Lung (tissue), 16 donors: ENCODE data around the gene GNPNAT1. TPM values are rescaled to one million over a fixed set of nuclear protein-coding genes. Genes with fewer than 3 reads are reported as not detected.

Experiments
- ATAC-seq: fragments of 200-7000 bp; cut with Tn5 transposase; one replicate; pipeline ENCODE4 v1.9.1; 2020; ENCODE audit warnings: moderate number of reproducible peaks; ENCODE audit not compliant: insufficient read depth, low FRiP score
- DNase-seq, 3 donors: peaks; one replicate each; pipeline ENCODE4 v3.0.0-alpha.2; 2013 to 2017
- H3K27ac ChIP-seq, 2 donors: one replicate each; pipeline ENCODE4 v1.5.1; 2013; ENCODE audit warnings: mild to moderate bottlenecking in 2 of 2, moderate library complexity in 2 of 2, control low read depth in 1 of 2, inconsistent platforms in 1 of 2, low read depth in 1 of 2, low read length in 1 of 2
- H3K27me3 ChIP-seq, 3 donors: one replicate each; pipeline ENCODE4 v1.5.1; 2013; ENCODE audit warnings: low read length in 2 of 3; ENCODE audit not compliant: control insufficient read depth in 3 of 3, insufficient read depth in 3 of 3
- H3K36me3 ChIP-seq, 4 donors: one replicate each; pipeline ENCODE4 v1.5.1; 2013; ENCODE audit warnings: low read length in 4 of 4, mild to moderate bottlenecking in 1 of 4, moderate library complexity in 1 of 4; ENCODE audit not compliant: control insufficient read depth in 4 of 4, insufficient read depth in 4 of 4
- H3K4me1 ChIP-seq, 5 donors: one replicate each; pipeline ENCODE4 v1.5.1; 2013; ENCODE audit warnings: low read length in 5 of 5, mild to moderate bottlenecking in 2 of 5, moderate library complexity in 1 of 5; ENCODE audit not compliant: control insufficient read depth in 5 of 5, insufficient read depth in 5 of 5
- H3K4me3 ChIP-seq: one replicate; pipeline ENCODE4 v1.5.1; 2013; ENCODE audit warnings: mild to moderate bottlenecking, control low read depth, moderate library complexity
- H3K9ac ChIP-seq, 2 donors: one replicate each; pipeline ENCODE4 v1.5.1; 2013; ENCODE audit warnings: low read length in 2 of 2, control low read depth in 1 of 2; ENCODE audit not compliant: insufficient read depth in 1 of 2
- H3K9me3 ChIP-seq, 4 donors: one replicate each; pipeline ENCODE4 v1.5.1; 2013; ENCODE audit warnings: low read length in 3 of 4, mild to moderate bottlenecking in 1 of 4, moderate library complexity in 1 of 4; ENCODE audit not compliant: control insufficient read depth in 4 of 4, insufficient read depth in 3 of 4
- WGBS, 2 donors: extraction: QIAGEN DNeasy Blood & Tissue Kit; methylation state at CpG; one replicate each; pipeline ENCODE4 v1.1.7; 2013; 5-methylcytosine and 5-hydroxymethylcytosine counted together
- long read RNA-seq, 5 donors: transcript quantifications; one replicate each; lab custom pipeline, GENCODE V29; 2026
- polyA plus RNA-seq, 2 donors: library from polyadenylated mRNA; stranded (reverse); fragments of 200-250 nt; gene quantifications; one replicate each; pipeline ENCODE4 v1.2.1, GENCODE V29; 2013
- total RNA-seq, 2 donors: library from RNA; depleted of rRNA in 1 of 2; stranded (reverse); fragments of >200 nt in 1 of 2; gene quantifications; one replicate each; pipeline ENCODE4 v1.2.1, GENCODE V29; 2014 to 2021
- TF ChIP-seq, protein P1 (sequence below): IDR thresholded peaks from 2 replicates; pipeline ENCODE4 v1.5.1; 2012; ENCODE audit warnings: mild to moderate bottlenecking; ENCODE audit errors: control extremely low read depth, extremely low read depth
- donor health status: control.
- donor health status: control.
- donor health status: Bipolar disorder and iron deficiency.
- donor health status: healthy.
- donor health status: DM: yes; HTN: yes; CAD: no.

Gene GNPNAT1
- 10 to 100 TPM; 10.1 to 18.3 TPM for total RNA-seq
- 10 to 100 TPM in 1 of 2 donors, 1 to 10 TPM in 1; 7.2 to 14.5 TPM for polyA plus RNA-seq
- long read RNA-seq, donor 1, transcript GNPNAT1-201 (6 exons, 3,860 nt), result major isoform, 6 of 6 reads
- long read RNA-seq, donor 1, partial matches to known transcripts, result 0 of 6 reads
- long read RNA-seq, donor 1, other reads (novel, unspliced or antisense), result 0 of 6 reads
- long read RNA-seq, donor 2, partial matches to known transcripts, result 0 of 1 reads
- long read RNA-seq, donor 2, other reads (novel, unspliced or antisense), result 0 of 1 reads
- long read RNA-seq, donor 3, partial matches to known transcripts, result 0 of 3 reads
- long read RNA-seq, donor 3, other reads (novel, unspliced or antisense), result 0 of 3 reads
- long read RNA-seq, donor 4, partial matches to known transcripts, result 0 of 1 reads
- long read RNA-seq, donor 4, other reads (novel, unspliced or antisense), result 0 of 1 reads
- long read RNA-seq, donor 5, transcript GNPNAT1-201 (6 exons, 3,860 nt), result major isoform, 6 of 6 reads
- long read RNA-seq, donor 5, partial matches to known transcripts, result 0 of 6 reads
- long read RNA-seq, donor 5, other reads (novel, unspliced or antisense), result 0 of 6 reads

DNA sequence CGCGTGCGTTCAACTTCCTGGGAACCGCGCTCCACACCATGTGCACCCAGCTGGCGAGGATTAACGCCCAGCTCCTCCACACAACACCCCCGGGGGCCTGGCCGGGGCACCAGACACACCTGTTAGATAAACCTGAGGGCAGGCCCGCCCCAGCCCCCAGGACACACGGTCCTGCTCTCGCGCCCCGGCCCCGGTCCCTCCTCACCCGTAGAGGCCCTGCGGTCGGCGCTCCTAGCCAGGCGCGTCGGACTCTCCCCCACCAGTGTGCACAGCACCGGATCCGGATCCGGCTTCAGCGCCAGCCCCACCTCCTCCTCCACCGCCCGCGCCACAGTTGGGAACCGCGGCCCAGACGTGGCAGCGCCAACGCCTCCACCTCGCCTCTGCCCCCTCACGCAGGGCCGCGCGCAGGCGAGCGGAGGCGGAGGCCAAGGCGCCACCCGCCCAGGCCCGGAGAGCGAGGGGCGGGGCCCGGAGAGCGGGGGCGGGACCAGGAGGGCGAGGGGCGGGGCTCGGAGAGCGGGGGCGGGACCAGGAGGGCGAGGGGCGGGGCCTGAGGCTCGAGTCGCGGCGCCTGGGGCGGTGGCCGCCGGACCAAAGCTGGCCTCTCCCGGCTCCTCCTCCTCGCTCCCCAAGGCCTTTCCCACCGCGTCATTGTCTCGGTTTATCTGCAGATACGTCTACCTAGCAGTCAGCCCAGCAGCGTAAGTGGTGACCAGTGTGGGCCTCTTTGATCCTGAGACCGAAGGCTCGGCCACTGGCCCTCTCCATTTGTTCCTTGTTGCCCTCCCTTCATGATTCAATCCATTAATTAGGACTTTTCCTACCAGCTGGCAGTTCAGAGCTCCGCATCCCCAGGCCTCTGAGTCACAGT is at the start of gene GNPNAT1:
Gene GNPNAT1 (minus strand): TSS at position 385 of the 874 bp plus-strand sequence. CDS start 6,957 bp downstream, outside the sequence.
- H3K36me3 ChIP-seq, result no peaks in the 10 kb centered on the region
- DNase-seq (peak; percentile 84 to 87 (median 86)), ATAC-seq (peak; percentile 95)

DNA sequence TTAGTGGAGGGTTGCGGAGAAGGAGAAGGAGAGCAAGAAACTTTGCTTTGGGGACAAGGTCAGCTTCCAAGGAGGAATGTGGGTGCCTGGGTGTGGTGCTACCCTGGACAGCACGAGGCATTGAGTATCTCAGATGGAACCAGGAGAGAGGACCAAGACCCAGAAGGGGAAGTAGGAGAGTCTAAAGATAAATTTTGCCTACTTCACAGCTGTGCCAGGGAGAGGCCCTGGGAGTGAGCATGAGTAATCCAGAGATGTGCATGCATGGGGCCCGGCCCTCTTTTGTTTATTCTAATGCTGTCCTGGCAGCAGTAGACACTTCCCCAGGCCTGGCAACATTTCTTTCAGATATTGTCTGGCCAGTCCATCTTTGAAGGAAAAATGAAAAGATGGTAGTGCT is 49.5 kb upstream of the GNPNAT1 start:
- Histone ChIP-seq H3K4me3 (no peak overlapping the region), H3K27me3 (no peaks in the 10 kb centered on the region), H3K9me3 (no peaks in the 10 kb centered on the region), H3K27ac (peak overlapping the region in 1 of 2 donors; percentile 20), H3K36me3 (no peaks in the 10 kb centered on the region), H3K9ac (no peak overlapping the region), H3K4me1 (peaks cover 3 to 10% (median 5%) of the 10 kb centered on the region in 5 donors)
- TF ChIP-seq, protein P1, sequence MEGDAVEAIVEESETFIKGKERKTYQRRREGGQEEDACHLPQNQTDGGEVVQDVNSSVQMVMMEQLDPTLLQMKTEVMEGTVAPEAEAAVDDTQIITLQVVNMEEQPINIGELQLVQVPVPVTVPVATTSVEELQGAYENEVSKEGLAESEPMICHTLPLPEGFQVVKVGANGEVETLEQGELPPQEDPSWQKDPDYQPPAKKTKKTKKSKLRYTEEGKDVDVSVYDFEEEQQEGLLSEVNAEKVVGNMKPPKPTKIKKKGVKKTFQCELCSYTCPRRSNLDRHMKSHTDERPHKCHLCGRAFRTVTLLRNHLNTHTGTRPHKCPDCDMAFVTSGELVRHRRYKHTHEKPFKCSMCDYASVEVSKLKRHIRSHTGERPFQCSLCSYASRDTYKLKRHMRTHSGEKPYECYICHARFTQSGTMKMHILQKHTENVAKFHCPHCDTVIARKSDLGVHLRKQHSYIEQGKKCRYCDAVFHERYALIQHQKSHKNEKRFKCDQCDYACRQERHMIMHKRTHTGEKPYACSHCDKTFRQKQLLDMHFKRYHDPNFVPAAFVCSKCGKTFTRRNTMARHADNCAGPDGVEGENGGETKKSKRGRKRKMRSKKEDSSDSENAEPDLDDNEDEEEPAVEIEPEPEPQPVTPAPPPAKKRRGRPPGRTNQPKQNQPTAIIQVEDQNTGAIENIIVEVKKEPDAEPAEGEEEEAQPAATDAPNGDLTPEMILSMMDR, result no peak
- 52 to 61% methylated on average over 3 of the region's 3 CpGs for WGBS, 2 donors
- ATAC-seq (peak; percentile 51), DNase-seq (no peak)

More for the DNA sequence above, at the start of gene GNPNAT1:
- no peaks in the 10 kb centered on the region for H3K9me3 ChIP-seq
- H3K9ac ChIP-seq, result peak within 1 kb of the TSS; percentile 57 to 59
- H3K27ac ChIP-seq, result peak within 1 kb of the TSS; percentile 88 to 97
- no peaks in the 10 kb centered on the region for H3K27me3 ChIP-seq
- TF ChIP-seq, protein P1, result no peak
- H3K4me3 ChIP-seq, result peak within 1 kb of the TSS; percentile 64
- 2 to 8% methylated on average over 54 to 74 of the region's 74 CpGs for WGBS, 2 donors
- H3K4me1 ChIP-seq, result peaks cover 0 to 20% (median 6%) of the 10 kb centered on the region in 5 donors

DNA sequence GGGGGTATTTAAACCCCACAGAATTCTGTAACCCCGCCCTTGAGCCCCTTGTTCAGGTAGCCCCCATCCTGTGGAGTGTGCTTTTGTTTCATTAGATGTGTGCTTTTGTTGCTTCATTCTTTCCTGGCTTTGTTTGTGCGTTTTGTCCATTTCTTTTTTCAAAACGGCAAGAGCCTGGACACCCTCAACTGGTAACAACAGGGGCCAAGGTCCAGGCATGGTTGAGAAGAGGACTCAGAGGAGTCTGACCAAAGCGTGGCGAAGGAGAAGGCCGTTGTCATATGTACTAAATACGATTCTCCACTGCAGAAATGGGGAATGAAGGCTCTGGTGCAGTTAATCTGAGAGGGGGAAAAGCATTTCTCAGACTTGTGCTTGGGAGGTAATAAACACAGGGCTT is 46.0 kb upstream of the GNPNAT1 start:
- no peaks in the 10 kb centered on the region for H3K9me3 ChIP-seq
- TF ChIP-seq, protein P1, result no peak
- H3K27me3 ChIP-seq, result no peaks in the 10 kb centered on the region
- ATAC-seq (no peak), DNase-seq (no peak)
- WGBS, 2 donors, result 90 to 92% methylated on average over 7 of the region's 7 CpGs
- no peaks in the 10 kb centered on the region for H3K36me3 ChIP-seq
- H3K4me3 ChIP-seq, result no peak overlapping the region
- no peak overlapping the region for H3K27ac ChIP-seq
- peaks cover 0 to 7% (median 0%) of the 10 kb centered on the region in 5 donors for H3K4me1 ChIP-seq
- no peak overlapping the region for H3K9ac ChIP-seq
